ENCODE measurements around the gene PPP6C. TPM values are rescaled to one million over a fixed set of nuclear protein-coding genes. Genes with fewer than 3 reads are reported as not detected.

PPP6C gene
- total RNA-seq, 1 experiment from 2014 or later = 53.3 TPM

GRCh38 chr9:125140576-125140975 is 49.0 kb downstream of the PPP6C start:
- Histone ChIP-seq H3K56ac (ENCODE audit: insufficient read length, low read depth, low read length) (no peak overlapping the region), H3K23ac (ENCODE audit: insufficient read length, low read depth, low read length) (no peak overlapping the region), H3T11ph (ENCODE audit: low read length) (no peak overlapping the region), H4K91ac (ENCODE audit: insufficient read length, low read depth, low read length) (no peak overlapping the region), H3K4me2 (ENCODE audit: insufficient read depth, insufficient read length, low read length) (no peak overlapping the region), H3K14ac (ENCODE audit: insufficient read depth, low read length) (no peak overlapping the region), H3K18ac (ENCODE audit: insufficient read length, low read depth, low read length) (no peak overlapping the region), H2BK20ac (ENCODE audit: low read depth, low read length, poor library complexity, severe bottlenecking) (no peak overlapping the region), H2BK15ac (ENCODE audit: low read depth, low read length) (no peak overlapping the region), H2AK5ac (ENCODE audit: insufficient read length, low read length) (no peak overlapping the region), H3K23me2 (ENCODE audit: insufficient read length, low read depth, low read length, poor library complexity, severe bottlenecking) (peaks cover 4% of the 10 kb centered on the region), H3K4me1 (ENCODE audit: insufficient read depth, low read length) (no peaks in the 10 kb centered on the region), H2BK12ac (ENCODE audit: insufficient read length, low read depth, low read length) (no peak overlapping the region), H3K27ac (ENCODE audit: insufficient read length, low read depth, low read length) (no peak overlapping the region), H3K79me2 (ENCODE audit: insufficient read depth, low read length) (peaks cover 6% of the 10 kb centered on the region; the same call in 1 of the 2 replicates), H3K79me1 (ENCODE audit: insufficient read depth, low read depth, low read length, poor library complexity, severe bottlenecking) (no peaks in the 10 kb centered on the region), H3K9me3 (ENCODE audit: control insufficient read depth, low read depth, low read length) (no peaks in the 10 kb centered on the region), H4K5ac (ENCODE audit: insufficient read length, low read depth, low read length) (no peak overlapping the region), H3K9ac (ENCODE audit: extremely low read depth, insufficient read length, low read length) (no peak overlapping the region), H2BK5ac (ENCODE audit: insufficient read length, low read length) (no peak overlapping the region), H3K27me3 (ENCODE audit: insufficient read depth, low read length) (no peaks in the 10 kb centered on the region), H2AFZ (ENCODE audit: low read length) (no peak overlapping the region), H2BK120ac (ENCODE audit: low read depth, low read length, poor library complexity, severe bottlenecking) (no peak overlapping the region), H4K20me1 (ENCODE audit: control insufficient read depth, insufficient read depth, insufficient read length) (no peaks in the 10 kb centered on the region), H4K8ac (replicated peaks; ENCODE audit: insufficient read length, low read depth, low read length) (no peak overlapping the region), H3K4ac (ENCODE audit: low read depth, low read length) (no peak overlapping the region)
- Mint-ChIP-seq H3K27me3 (ENCODE audit: low read depth) (no peaks in the 10 kb centered on the region), H3K36me3 (ENCODE audit: insufficient read depth in 1 of 3, low read depth in 3 of 3) (peaks cover 1 to 27% (median 11%) of the 10 kb centered on the region in 3 experiments), H3K4me1 (peaks cover 10 to 19% of the 10 kb centered on the region in 2 experiments), H3K4me3 (no peak overlapping the region), H3K27ac (no peak overlapping the region), H3K9me3 (no peaks in the 10 kb centered on the region)
- TF ChIP-seq CTCF (conservative IDR thresholded peaks at IDR 0.05) = no peak
- WGBS (ENCODE audit: extremely low coverage, insufficient read length, low lambda C conversion rate) = no CpG with 5 or more reads among the region's 1 CpG
- no peak for DNase-seq

All from H9 (cell line).